GM12872 (cell line): ENCODE results near the gene AMBP.

Experiments used
- TF ChIP-seq, protein P1 (sequence below): IDR thresholded peaks from 3 replicates; pipeline ENCODE4 v1.5.1; 2011; ENCODE audit warnings: low read depth, mild to moderate bottlenecking, low read length, moderate library complexity; ENCODE audit not compliant: insufficient read depth

Gene AMBP

GRCh38 chr9:114092336-114092735, 14.2 kb upstream of the AMBP start:
- TF ChIP-seq, protein P1, sequence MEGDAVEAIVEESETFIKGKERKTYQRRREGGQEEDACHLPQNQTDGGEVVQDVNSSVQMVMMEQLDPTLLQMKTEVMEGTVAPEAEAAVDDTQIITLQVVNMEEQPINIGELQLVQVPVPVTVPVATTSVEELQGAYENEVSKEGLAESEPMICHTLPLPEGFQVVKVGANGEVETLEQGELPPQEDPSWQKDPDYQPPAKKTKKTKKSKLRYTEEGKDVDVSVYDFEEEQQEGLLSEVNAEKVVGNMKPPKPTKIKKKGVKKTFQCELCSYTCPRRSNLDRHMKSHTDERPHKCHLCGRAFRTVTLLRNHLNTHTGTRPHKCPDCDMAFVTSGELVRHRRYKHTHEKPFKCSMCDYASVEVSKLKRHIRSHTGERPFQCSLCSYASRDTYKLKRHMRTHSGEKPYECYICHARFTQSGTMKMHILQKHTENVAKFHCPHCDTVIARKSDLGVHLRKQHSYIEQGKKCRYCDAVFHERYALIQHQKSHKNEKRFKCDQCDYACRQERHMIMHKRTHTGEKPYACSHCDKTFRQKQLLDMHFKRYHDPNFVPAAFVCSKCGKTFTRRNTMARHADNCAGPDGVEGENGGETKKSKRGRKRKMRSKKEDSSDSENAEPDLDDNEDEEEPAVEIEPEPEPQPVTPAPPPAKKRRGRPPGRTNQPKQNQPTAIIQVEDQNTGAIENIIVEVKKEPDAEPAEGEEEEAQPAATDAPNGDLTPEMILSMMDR = no peak

DNA sequence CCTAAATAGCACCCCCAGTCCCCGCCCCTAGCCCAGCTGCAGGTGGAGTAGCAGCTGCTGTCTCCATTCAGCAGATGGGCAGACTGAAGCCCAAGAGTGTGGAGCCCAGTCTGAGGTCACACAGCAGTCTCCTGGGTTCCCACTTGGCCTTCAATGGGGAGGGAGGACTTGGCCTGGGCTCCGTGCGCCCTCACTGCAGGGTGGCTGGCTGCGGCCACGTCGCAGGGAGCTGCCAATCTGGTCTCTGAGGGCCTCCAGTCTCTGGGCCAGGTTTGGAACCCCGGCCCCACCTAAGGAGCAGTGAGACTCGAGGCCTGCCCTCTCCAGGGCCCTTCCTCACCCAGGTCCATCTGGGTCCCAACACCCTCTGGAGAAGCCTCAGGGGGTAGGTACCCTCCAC, 13.6 kb upstream of the AMBP start:
- TF ChIP-seq, protein P1 = no peak

DNA sequence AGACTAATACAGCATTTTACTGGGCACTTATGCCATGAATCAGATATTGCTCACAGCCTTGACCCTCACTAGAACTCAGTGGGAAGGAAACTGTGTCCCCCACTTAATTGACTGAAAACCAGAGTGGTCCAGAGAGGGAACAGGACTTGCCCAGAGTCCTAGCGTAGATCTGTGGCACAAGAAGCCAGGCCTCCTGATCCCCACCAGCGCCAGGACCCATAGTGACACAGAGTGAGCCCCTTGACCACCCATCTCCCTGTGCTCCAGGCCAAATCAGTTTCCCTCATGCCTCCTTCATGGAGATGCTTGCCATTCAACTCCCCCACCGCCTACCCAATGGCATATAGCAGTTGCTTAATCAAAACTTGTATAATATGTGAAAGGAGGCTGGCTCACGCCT, 12.7 kb upstream of the AMBP start:
- TF ChIP-seq, protein P1 = no peak

DNA sequence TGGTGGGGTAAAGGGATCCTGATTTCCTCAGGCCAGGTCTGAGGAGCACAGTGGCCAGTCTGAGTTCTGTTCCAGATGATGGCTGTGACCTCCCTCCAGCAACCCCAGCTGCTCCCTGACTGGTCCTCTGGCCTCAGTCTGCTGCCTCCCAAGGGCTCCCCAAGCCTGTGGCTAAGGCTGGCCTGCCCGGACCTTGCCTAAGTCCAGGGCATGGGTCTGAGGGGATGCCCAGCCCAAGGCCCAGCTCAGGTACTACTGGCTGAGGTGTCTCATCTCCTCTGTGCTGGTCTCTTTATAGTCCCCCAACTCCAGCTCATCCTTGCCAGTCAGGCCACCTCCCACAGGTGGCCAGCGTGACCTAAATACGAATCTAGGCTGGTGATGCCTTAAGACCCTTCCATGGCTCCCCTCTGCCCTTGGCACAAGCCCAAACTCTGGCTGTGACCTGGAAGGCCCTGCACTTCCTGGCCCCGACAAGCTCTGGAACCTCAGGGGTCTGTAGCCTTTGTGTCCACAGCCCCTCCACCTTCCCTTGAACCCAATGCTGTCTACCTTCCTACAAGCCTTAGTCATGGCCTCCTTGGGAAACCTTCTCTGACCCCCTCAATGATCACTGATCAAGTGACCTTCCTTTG, 11.2 kb upstream of the AMBP start:
- TF ChIP-seq, protein P1 = no peak

- TF ChIP-seq, protein P1 = no peak
Observed at GRCh38 chr9:114088571-114089170, 10.6 kb upstream of the AMBP start.

DNA sequence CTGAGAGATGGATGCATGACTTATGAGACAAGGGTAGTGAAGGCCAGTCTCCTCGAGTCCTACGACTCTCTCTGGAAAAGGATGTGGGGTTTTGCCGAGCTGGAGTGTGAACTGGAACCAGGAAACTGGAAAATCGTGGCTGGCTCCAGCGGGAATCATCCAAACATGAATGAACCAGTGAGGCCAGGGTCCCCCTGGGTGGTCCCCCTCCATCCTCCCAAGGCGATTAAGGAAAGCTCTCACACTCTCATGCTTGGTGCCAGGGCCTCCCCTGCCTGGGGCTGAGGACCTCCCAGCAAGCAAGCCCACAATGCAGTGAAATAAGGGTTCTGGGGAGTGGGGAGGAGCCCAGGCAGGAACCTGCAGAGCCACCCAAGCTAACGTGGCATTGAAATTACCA, 9.6 kb upstream of the AMBP start:
- TF ChIP-seq, protein P1 = no peak

DNA sequence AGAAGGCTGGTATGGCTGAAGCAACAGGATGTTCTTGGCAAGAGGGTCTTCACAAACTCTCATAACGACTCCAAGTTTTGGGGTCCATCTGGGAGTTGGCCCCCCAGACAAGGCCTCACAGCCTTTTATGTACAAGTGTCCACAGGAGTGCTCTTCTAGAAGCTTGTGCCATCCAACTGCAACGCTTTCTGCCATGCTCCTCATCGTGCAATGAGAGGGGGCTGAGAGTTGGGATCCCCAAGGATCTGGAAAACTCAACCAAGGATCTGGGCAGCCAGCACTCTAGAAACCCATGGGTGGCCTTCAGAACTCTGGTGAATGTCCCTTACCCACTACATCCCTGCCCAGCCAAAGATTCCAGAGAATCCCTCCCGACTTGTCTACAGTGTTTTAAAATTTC, 8.5 kb upstream of the AMBP start:
- TF ChIP-seq, protein P1 = no peak
